NB4 (cell line): ENCODE results near the gene GEMIN4.
"Not testable (repeated sequence)": the region's sequence is repeated elsewhere in the genome, so short reads cannot be mapped to it uniquely, and the experiment has no call there.

Source experiments
- DNase-seq: peaks from one replicate; pipeline ENCODE4 v3.0.0; 2010; ENCODE audit warnings: low read depth
- H3K4me3 ChIP-seq: one replicate; pipeline ENCODE4 v1.5.1; 2011; ENCODE audit warnings: mild to moderate bottlenecking, low read depth, low read length, moderate library complexity
- CTCF ChIP-seq: IDR thresholded peaks from one replicate; pipeline ENCODE4 v1.5.1; 2012; ENCODE audit warnings: low read depth, low read length
- MYC ChIP-seq: IDR thresholded peaks from 2 replicates; pipeline ENCODE4 v1.6.1; 2011; ENCODE audit warnings: low read depth, low read length
- POLR2A ChIP-seq: IDR thresholded peaks from 2 replicates; pipeline ENCODE4 v1.6.1; 2011; ENCODE audit warnings: mild to moderate bottlenecking; ENCODE audit not compliant: insufficient read length; ENCODE audit errors: extremely low read depth
- TF ChIP-seq, protein P1 (sequence below): IDR thresholded peaks from 2 replicates; pipeline ENCODE4 v1.6.1; 2011; ENCODE audit warnings: low read depth, low read length

The GEMIN4 gene

DNA sequence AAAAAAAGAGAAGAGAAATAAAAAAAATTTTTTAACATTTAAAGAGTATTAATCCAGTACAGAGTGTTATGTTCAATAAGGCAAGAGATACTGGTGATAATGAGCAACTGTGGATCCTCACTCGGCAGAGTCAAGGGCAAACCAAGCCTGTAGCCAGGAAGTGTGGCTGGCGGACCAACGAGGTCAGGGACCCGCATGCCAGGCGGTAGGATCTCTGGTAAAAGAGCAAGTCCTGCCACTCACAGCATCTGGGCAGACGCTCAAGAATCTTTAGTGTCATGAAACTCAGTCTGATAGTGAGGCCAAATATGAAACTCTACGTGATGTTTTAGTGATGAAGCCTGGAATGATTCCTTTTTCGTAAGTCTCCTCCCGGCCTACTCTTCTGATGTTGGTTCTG, 8.3 kb upstream of the GEMIN4 start:
- TF ChIP-seq, protein P1, sequence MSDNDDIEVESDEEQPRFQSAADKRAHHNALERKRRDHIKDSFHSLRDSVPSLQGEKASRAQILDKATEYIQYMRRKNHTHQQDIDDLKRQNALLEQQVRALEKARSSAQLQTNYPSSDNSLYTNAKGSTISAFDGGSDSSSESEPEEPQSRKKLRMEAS = no peak
- no peak for TF ChIP-seq CTCF
- no peak for TF ChIP-seq POLR2A
- no peak for TF ChIP-seq MYC
- no peak for DNase-seq
- H3K4me3 ChIP-seq = no peak overlapping the region

DNA sequence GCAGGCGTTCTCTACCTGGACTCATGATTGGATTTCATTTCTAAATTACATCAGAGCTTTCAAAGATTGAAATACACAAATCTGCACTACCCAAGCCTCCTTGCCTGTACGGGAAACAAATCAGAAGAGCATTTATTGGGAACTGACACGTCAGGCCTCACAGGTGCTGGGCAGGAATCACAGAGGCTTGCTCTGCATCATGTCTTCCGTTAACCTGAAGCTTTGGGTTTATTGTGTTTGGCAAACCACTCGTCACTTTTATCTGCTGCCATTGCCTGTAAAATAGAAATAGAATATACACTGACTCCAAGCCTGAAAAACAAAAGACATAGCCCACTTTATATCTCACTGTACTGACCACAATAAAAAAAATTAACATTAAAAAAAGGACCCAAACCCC, 7.9 kb upstream of the GEMIN4 start:
- TF ChIP-seq, protein P1 = no peak
- TF ChIP-seq MYC (no peak), CTCF (no peak), POLR2A (no peak)
- no peak overlapping the region for H3K4me3 ChIP-seq
- no peak for DNase-seq

- not testable (repeated sequence) for H3K4me3 ChIP-seq, DNase-seq
These were observed 4.0 kb upstream of the GEMIN4 start for GRCh38 chr17:756010-756567.

- H3K4me3 ChIP-seq, DNase-seq: not testable (repeated sequence)
These were observed 3.4 kb upstream of the GEMIN4 start for GRCh38 chr17:755319-755961.

- TF ChIP-seq, protein P1 = no peak
- TF ChIP-seq POLR2A = no peak
- TF ChIP-seq CTCF = no peak
- TF ChIP-seq MYC = no peak
- H3K4me3 ChIP-seq = no peak overlapping the region
- DNase-seq = no peak
These were observed 1.4 kb upstream of the GEMIN4 start for GRCh38 chr17:753418-753817.

DNA sequence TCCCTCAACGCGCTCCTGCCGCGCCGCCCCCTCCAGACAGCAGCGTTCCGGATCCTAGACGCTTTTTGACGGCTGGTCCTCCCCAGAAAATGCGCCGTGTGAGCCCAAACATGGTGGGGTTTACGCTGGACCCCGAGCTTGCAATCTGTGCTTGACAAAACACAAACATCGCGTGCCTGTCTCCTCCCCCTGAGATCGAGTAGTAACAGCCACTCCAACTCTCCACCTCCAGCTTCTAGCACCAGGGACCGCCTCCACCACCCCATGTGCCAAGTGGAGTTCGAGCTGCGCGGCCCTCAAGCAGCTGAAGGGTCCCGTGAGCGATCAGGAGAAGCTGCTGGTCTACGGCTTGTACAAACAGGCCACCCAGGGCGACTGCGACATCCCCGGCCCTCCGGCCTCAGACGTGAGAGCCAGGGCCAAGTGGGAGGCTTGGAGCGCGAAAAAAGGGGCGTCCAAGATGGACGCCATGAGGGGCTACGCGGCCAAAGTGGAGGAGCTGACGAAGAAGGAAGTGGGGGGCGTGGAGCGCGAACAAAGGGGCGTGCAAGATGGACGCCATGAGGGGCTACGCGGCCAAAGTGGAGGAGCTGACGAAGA, 656 bp upstream of the GEMIN4 start:
- peak; percentile 21 for DNase-seq
- TF ChIP-seq POLR2A = no peak
- no peak for TF ChIP-seq MYC
- no peak for TF ChIP-seq CTCF
- TF ChIP-seq, protein P1 = no peak
- H3K4me3 ChIP-seq = peak overlapping the region; percentile 32

DNA sequence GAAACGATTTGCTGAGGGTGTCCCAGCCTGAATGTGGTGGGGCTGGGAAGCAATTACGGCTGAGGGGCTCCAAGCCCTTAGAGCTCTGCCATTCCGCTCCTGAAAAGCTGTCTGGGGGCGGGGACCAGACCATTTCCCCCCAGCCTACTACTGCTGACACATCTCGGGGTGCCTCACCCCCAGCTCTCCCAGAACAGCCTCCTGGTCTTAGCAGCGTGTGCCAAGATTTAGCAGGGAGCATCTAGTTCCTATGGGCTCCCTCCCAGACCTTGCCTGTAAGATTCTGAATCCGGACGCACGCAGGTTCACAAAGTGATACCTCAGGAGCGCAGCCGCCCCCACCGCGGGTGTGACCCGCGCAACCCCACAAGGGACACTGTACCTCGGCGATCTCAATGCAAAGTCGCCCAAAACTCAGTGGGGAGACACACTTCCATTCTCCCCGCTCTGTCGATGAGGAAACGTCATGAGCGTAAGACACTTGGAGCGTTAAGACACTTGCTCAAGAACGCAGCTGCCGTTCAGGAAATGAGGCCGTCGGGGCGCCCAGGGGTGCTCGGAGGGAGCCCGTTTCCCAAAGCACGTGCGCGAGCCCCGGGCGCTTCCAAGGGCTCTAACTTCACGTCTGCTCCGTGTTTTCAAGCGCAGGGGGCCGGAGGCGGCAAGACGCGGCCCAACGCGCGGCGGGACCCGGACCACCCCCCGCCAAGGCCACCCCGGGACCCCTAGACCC, 629 bp downstream of the GEMIN4 start:
- DNase-seq = peak; percentile 69
- TF ChIP-seq CTCF = no peak
- peak; percentile 73; the same call in 1 of the 2 replicates for TF ChIP-seq MYC
- TF ChIP-seq, protein P1 = peak; percentile 89
- TF ChIP-seq POLR2A = no peak

More for the DNA sequence above, 629 bp downstream of the GEMIN4 start:
- peak overlapping the region; percentile 88 for H3K4me3 ChIP-seq
